ENCODE data around the gene KCNK7. TPM values are rescaled to one million over a fixed set of nuclear protein-coding genes. Genes with fewer than 3 reads are reported as not detected.

Gene KCNK7
- total and polyA plus RNA-seq, 2 donors (not counting 3 experiments of a cell fraction or from before 2014, with no cell fraction given): 0.17 to 0.60 TPM

GRCh38 chr11:65555693-65556231 is 39.8 kb downstream of the KCNK7 start:
- peaks cover 22% of the 10 kb centered on the region for H3K79me2 ChIP-seq (ENCODE audit: control insufficient read depth, insufficient read depth, low read length)
- no peaks in the 10 kb centered on the region for H4K20me1 ChIP-seq (replicated peaks; ENCODE audit: control insufficient read depth, extremely low read depth, insufficient read depth, low read length)
- FAIRE-seq: peak; percentile 78
- no TSS peak for BruUV-seq (replicated peaks)
- DNase-seq (ENCODE audit: low read depth, low spot score): peak; percentile 71
- H3K27ac ChIP-seq (ENCODE audit: insufficient read depth, low read depth, low read length): peak overlapping the region; percentile 25
- peaks cover 0 to 21% of the 10 kb centered on the region in 2 experiments for H3K36me3 ChIP-seq (ENCODE audit: control insufficient read depth in 2 of 2, extremely low read depth in 1 of 2, insufficient read depth in 2 of 2, low read length in 2 of 2)
- ChIA-PET POLR2A (no interaction called here), CTCF (interaction anchor here (0.8 to 3.2 kb wide), 4 partner anchors 9 to 16 kb away, joined by 4 to 21 read pairs (median 5); partner anchors contain the start of gene FAM89B)
- no peak overlapping the region for H3K4me3 ChIP-seq (replicated peaks in 1 of 3; ENCODE audit: insufficient read depth in 1 of 3, low read depth in 1 of 3, low read length in 3 of 3)
- TF ChIP-seq POLR2A (IDR thresholded peaks at IDR 0.05; ENCODE audit: low read depth, low read length) (no peak), GATA2 (IDR thresholded peaks at IDR 0.05; ENCODE audit: insufficient read depth, insufficient read length, low read depth, low read length) (no peak), FOS (IDR thresholded peaks at IDR 0.05; ENCODE audit: borderline replicate concordance, insufficient read depth, low read length) (peak; percentile 73), POLR2AphosphoS5 (IDR thresholded peaks at IDR 0.05; ENCODE audit: insufficient read depth, low read depth, low read length) (no peak), MYC (IDR thresholded peaks at IDR 0.05; ENCODE audit: low read depth, low read length) (no peak), EZH2 (IDR thresholded peaks at IDR 0.05; ENCODE audit: borderline replicate concordance, low read depth, low read length, severe bottlenecking) (no peak), JUN (IDR thresholded peaks at IDR 0.05; ENCODE audit: borderline replicate concordance, insufficient read depth, insufficient read length, low read depth) (peak; percentile 7)
- TF ChIP-seq, protein P1, sequence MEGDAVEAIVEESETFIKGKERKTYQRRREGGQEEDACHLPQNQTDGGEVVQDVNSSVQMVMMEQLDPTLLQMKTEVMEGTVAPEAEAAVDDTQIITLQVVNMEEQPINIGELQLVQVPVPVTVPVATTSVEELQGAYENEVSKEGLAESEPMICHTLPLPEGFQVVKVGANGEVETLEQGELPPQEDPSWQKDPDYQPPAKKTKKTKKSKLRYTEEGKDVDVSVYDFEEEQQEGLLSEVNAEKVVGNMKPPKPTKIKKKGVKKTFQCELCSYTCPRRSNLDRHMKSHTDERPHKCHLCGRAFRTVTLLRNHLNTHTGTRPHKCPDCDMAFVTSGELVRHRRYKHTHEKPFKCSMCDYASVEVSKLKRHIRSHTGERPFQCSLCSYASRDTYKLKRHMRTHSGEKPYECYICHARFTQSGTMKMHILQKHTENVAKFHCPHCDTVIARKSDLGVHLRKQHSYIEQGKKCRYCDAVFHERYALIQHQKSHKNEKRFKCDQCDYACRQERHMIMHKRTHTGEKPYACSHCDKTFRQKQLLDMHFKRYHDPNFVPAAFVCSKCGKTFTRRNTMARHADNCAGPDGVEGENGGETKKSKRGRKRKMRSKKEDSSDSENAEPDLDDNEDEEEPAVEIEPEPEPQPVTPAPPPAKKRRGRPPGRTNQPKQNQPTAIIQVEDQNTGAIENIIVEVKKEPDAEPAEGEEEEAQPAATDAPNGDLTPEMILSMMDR (IDR thresholded peaks at IDR 0.05; ENCODE audit: extremely low read depth in 1 of 2, insufficient read depth in 1 of 2, low read depth in 1 of 2, low read length in 2 of 2): no peak
- TF ChIP-seq, protein P2, sequence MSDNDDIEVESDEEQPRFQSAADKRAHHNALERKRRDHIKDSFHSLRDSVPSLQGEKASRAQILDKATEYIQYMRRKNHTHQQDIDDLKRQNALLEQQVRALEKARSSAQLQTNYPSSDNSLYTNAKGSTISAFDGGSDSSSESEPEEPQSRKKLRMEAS (IDR thresholded peaks at IDR 0.05; ENCODE audit: insufficient read depth, insufficient read length): no peak
- H3K9me3 ChIP-seq (replicated peaks; ENCODE audit: control insufficient read depth, insufficient read depth, low read length): no peaks in the 10 kb centered on the region
- peaks cover 48% of the 10 kb centered on the region for H3K4me1 ChIP-seq (ENCODE audit: control insufficient read depth, extremely low read depth, insufficient read depth, low read length)
- dilution Hi-C loops (cut with MboI; ENCODE audit: extremely low pct_ligation_motif_present, low sequenced_read_pairs) (no loop called here), intact Hi-C loops (cut with micrococcal nuclease) (no loop called here)
- H3K27me3 ChIP-seq (ENCODE audit: control insufficient read depth in 2 of 2, insufficient read depth in 2 of 2, low read length in 2 of 2): no peaks in the 10 kb centered on the region
- H3K4me2 ChIP-seq (ENCODE audit: insufficient read depth, low read length): peak overlapping the region; percentile 31
- H3K9ac ChIP-seq (replicated peaks; ENCODE audit: extremely low read depth, insufficient read depth, low read length): no peak overlapping the region
- no peaks in the 10 kb centered on the region for H3K9me1 ChIP-seq (replicated peaks; ENCODE audit: control insufficient read depth, extremely low read depth, insufficient read depth, low read length)
- no peak overlapping the region for H2AFZ ChIP-seq (ENCODE audit: low read depth, low read length)

All from endothelial cell of umbilical vein (primary cell).